Astrocyte of the spinal cord (primary cell): ENCODE measurements around the gene AAMP.

Experiments
- DNase-seq: peaks from one replicate; pipeline ENCODE4 v3.0.0; 2011; ENCODE audit warnings: low read depth, low spot score
- H3K4me3 ChIP-seq: 2 replicates; pipeline ENCODE4 v1.5.1; 2011; ENCODE audit warnings: low read depth, mild to moderate bottlenecking, low read length, moderate library complexity
- in situ Hi-C: cut with HindIII; loops from 2 replicates; pipeline ENCODE4 v1.10.0; 2017; ENCODE audit warnings: low sequenced_read_pairs
- TF ChIP-seq, protein P1 (sequence below): IDR thresholded peaks from 2 replicates; pipeline ENCODE4 v1.5.1; 2012; ENCODE audit warnings: low read depth, mild to moderate bottlenecking, low read length, inconsistent platforms

AAMP gene

DNA sequence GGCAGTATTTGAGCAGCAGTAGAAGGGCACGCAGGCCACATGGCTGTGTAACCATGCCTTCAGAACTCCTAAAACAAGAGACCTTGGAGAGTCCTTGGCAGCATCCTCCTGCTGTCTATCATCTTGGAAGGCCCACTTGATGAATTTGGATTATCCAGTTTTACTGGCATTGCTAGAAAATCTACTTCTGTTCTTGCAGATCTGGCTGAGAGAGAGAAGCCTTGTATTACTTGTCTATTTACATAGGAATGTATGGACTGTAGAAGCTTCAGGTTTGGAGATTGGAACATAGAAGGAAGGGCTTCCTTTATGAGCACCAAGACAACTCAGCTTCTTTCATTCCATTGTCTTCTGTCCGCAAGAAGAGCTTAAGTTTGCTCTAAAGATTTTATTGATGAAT, 25.3 kb downstream of the AAMP start:
- no peak for DNase-seq
- in situ Hi-C loops: no loop called here
- TF ChIP-seq, protein P1, sequence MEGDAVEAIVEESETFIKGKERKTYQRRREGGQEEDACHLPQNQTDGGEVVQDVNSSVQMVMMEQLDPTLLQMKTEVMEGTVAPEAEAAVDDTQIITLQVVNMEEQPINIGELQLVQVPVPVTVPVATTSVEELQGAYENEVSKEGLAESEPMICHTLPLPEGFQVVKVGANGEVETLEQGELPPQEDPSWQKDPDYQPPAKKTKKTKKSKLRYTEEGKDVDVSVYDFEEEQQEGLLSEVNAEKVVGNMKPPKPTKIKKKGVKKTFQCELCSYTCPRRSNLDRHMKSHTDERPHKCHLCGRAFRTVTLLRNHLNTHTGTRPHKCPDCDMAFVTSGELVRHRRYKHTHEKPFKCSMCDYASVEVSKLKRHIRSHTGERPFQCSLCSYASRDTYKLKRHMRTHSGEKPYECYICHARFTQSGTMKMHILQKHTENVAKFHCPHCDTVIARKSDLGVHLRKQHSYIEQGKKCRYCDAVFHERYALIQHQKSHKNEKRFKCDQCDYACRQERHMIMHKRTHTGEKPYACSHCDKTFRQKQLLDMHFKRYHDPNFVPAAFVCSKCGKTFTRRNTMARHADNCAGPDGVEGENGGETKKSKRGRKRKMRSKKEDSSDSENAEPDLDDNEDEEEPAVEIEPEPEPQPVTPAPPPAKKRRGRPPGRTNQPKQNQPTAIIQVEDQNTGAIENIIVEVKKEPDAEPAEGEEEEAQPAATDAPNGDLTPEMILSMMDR: no peak
- H3K4me3 ChIP-seq: no peak overlapping the region

DNA sequence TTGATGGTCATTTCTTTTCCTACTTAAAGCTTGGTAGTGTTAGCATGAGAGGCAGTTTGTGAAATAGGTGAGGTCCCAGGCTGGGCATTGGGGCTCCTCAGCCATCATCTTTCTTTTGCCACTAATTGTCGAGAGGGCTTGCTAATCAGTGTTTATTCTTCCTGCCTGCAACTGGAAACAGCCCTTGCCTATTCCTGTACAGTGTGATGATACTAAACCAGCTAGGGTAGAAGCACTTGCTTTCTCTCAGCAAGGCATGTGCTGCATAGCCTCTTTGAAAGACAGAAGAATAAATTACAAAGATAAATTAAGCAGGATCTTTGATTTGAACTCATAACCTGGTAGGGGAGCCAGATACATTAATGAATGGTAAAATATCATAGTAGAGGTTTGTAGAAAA, 25.7 kb downstream of the AAMP start:
- in situ Hi-C loops: no loop called here
- DNase-seq: no peak
- H3K4me3 ChIP-seq: no peak overlapping the region
- TF ChIP-seq, protein P1: no peak

DNA sequence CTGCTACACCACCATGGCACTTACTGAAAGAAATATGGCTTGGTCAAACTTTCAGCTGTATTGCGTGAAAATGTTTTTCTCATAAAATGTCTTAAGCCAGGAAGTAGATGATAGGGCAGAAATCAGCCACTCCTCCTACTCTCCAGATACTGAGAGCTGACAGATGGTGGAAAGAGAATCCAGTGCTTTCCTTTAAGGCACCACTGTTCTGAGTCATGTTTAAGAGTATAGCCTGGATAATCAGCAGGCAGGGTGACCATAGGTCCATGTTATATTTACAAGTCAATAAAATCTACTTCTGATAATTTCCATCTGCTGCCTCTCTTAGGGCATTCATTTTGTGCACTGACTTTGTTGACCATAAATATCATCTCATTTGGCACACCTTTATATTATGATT, 31.1 kb downstream of the AAMP start:
- in situ Hi-C loops: no loop called here
- DNase-seq: no peak
- TF ChIP-seq, protein P1: no peak
- no peak overlapping the region for H3K4me3 ChIP-seq

DNA sequence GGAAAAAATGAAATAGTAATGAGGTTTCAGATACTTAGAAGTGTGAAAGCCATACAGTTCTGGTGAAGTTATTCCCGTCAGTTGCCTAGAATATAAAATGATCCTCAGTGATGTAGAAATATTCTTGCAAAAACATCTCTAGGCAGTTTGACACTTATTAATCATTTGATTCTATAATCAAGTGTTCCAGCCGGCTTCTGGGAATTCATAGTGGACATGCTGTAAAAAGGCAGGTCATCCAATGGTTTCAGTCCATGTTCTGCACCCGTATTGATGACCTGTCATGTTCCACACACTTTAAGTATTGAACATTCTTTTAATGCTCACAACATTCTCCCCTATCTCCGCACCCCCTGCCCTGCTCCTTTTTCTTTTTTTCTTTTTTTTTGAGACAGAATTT, 33.1 kb downstream of the AAMP start:
- in situ Hi-C loops: no loop called here
- no peak for DNase-seq
- TF ChIP-seq, protein P1: no peak
- no peak overlapping the region for H3K4me3 ChIP-seq

DNA sequence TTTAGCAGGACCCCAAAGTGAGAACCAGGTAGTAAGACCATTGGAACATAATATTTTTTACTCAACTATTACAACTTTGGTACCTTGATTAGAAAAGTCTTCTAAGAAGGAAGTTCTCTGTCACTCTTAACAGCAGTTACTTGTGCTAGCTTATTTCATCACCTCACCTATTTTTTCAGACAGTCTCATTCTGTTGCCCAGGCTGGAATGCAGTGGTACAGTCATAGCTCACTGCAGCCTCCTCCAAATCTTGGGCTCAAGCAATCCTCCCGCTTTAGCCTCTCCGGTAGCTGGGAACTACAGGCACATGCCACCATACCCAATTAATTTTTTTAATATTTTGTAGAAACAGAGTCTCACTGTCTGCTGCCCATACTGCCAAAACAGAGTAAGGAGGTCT, 34.9 kb downstream of the AAMP start:
- in situ Hi-C loops: no loop called here
- DNase-seq: no peak
- TF ChIP-seq, protein P1: no peak
- no peak overlapping the region for H3K4me3 ChIP-seq

DNA sequence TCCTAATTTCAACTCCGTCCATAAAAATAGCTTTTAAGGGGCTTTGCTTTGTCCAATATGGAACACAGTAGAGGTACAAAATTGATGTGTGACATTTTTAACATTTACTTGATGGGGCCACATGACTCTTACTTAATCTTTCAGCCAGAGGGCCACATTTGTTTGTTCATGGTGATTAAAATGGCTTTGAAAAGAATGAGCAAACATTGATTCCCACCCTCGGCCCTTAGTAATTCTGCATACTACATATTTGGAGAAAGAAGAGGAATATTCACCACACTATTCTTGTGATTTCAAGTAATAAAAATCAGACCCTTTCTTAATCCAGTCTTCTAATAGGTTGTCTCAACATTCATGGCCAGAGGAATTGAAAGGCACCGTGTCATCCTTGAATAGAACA, 35.4 kb downstream of the AAMP start:
- in situ Hi-C loops: no loop called here
- TF ChIP-seq, protein P1: no peak
- no peak for DNase-seq
- no peak overlapping the region for H3K4me3 ChIP-seq

DNA sequence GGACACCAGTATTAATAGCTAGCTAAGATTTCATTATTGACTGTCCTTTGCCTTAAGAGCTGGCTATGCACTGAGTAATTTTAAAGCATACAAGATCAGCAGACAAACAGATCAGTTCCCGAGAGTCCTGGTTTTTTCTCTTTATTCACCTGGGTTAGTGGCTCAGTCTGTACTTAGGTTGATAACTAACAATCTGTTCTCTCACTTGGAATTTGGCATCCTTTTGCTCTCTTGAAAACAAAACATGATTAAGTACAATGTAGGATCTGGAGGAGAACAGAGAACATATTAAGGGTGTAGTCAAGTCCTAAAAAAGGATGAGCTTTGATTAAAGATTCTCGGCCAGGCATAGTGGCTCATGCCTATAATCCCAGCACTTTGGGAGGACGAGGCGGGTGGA, 36.4 kb downstream of the AAMP start:
- in situ Hi-C loops: no loop called here
- TF ChIP-seq, protein P1: no peak
- DNase-seq: no peak
- no peak overlapping the region for H3K4me3 ChIP-seq
